Measurements from ENCODE around the gene DACT3.

GRCh38 chr19:46674416-46675178, 13.6 kb upstream of the DACT3 start:
- TF ChIP-seq CTCF (conservative IDR thresholded peaks at IDR 0.05; ENCODE audit: low read length) (no peak), EZH2phosphoT487 (IDR thresholded peaks at IDR 0.05; ENCODE audit: borderline replicate concordance) (no peak)

Measured in Loucy (cell line).